H1 (cell line): ENCODE data around the gene STX4. TPM values are rescaled to one million over a fixed set of nuclear protein-coding genes. Genes with fewer than 3 reads are reported as not detected.

Experiments
- CHD2 ChIP-seq: IDR thresholded peaks from 2 replicates; pipeline ENCODE4 v1.6.1; 2012; ENCODE audit warnings: low read length, improper control_type of control experiment
- CREB1 ChIP-seq: IDR thresholded peaks from 2 replicates; pipeline ENCODE4 v1.6.1; 2012; ENCODE audit warnings: inconsistent platforms
- EP300 ChIP-seq, 2 experiments: IDR thresholded peaks; 1 replicate in 1 of 2; 2 replicates in 1 of 2; pipeline ENCODE4 v1.6.1; 2011 to 2012; ENCODE audit warnings: low read depth in 2 of 2, low read length in 2 of 2, mild to moderate bottlenecking in 2 of 2, borderline replicate concordance in 1 of 2, inconsistent platforms in 1 of 2, moderate library complexity in 1 of 2
- FOSL1 ChIP-seq: IDR thresholded peaks from 2 replicates; pipeline ENCODE4 v1.6.1; 2011; ENCODE audit warnings: mild to moderate bottlenecking, low read depth, low read length, moderate library complexity; ENCODE audit not compliant: insufficient read depth
- GTF2F1 ChIP-seq: IDR thresholded peaks from 2 replicates; pipeline ENCODE4 v1.6.1; 2012; ENCODE audit warnings: low read depth, low read length, improper control_type of control experiment, borderline replicate concordance
- ZNF274 ChIP-seq: IDR thresholded peaks from 2 replicates; pipeline ENCODE4 v1.7.0; 2012; ENCODE audit warnings: low read length, borderline replicate concordance; ENCODE audit errors: extremely low read depth
- polyA plus RNA-seq, 7 experiments: library from polyadenylated mRNA; depleted of rRNA in 3 of 7; stranded (reverse) in 5 of 7; unstranded in 2 of 7; fragments of >200 nt in 5 of 7; fragments of 200-250 nt in 2 of 7; gene quantifications; 1 replicate in 5 of 7; 2 replicates in 1 of 7; 4 replicates in 1 of 7; pipeline versions ENCODE4 v1.2.1 to v1.2.3, GENCODE V29; 2011 to 2013; ENCODE audit warnings: missing spikeins in 2 of 7, mixed read lengths in 2 of 7
- total RNA-seq: library from RNA; stranded (reverse); fragmentation: NEBNext Ultra II Directional; extraction: Animal tissue kit (Norgen Biotek cat#: 25700); gene quantifications from 2 replicates; pipeline ENCODE4 v1.2.1, GENCODE V29; 2021
- TF ChIP-seq, protein P1 (sequence below): fragments of 300-600 bp; sonication (generic); IDR thresholded peaks from 2 replicates; pipeline ENCODE4 v1.7.1; 2012; ENCODE audit warnings: low read length, moderate library complexity, mild to moderate bottlenecking, inconsistent platforms; ENCODE audit not compliant: insufficient replicate concordance
- TF ChIP-seq, protein P2 (sequence below): IDR thresholded peaks from 2 replicates; pipeline ENCODE4 v1.6.1; 2011; ENCODE audit warnings: low read depth, mild to moderate bottlenecking, low read length; ENCODE audit not compliant: insufficient read depth

The STX4 gene
- total and polyA plus RNA-seq, 2 of the 8 experiments (the other 6 are each of a cell fraction or from before 2014, with no cell fraction given) = 25.8 to 32.3 TPM

DNA sequence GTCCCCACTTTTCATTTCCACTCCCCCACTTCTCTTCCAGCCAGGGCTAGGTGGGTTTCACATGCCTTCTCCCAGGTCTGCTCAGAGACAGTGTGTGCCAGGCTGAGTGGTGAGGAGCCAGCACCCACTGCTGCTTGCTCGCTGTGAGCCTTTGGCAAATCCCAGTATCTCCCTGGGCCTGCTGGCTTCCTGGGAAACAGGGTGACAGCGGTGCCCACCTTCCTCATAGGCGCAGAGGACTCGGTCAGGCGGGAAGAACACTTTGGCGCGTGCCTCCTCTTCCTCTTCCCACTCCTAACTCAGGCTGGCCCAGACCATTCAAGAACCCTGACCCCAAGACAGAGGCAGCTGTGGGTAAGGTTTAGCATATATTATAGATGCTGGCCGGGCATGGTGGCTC, 55.8 kb downstream of the STX4 start (continued):
- TF ChIP-seq, protein P1, sequence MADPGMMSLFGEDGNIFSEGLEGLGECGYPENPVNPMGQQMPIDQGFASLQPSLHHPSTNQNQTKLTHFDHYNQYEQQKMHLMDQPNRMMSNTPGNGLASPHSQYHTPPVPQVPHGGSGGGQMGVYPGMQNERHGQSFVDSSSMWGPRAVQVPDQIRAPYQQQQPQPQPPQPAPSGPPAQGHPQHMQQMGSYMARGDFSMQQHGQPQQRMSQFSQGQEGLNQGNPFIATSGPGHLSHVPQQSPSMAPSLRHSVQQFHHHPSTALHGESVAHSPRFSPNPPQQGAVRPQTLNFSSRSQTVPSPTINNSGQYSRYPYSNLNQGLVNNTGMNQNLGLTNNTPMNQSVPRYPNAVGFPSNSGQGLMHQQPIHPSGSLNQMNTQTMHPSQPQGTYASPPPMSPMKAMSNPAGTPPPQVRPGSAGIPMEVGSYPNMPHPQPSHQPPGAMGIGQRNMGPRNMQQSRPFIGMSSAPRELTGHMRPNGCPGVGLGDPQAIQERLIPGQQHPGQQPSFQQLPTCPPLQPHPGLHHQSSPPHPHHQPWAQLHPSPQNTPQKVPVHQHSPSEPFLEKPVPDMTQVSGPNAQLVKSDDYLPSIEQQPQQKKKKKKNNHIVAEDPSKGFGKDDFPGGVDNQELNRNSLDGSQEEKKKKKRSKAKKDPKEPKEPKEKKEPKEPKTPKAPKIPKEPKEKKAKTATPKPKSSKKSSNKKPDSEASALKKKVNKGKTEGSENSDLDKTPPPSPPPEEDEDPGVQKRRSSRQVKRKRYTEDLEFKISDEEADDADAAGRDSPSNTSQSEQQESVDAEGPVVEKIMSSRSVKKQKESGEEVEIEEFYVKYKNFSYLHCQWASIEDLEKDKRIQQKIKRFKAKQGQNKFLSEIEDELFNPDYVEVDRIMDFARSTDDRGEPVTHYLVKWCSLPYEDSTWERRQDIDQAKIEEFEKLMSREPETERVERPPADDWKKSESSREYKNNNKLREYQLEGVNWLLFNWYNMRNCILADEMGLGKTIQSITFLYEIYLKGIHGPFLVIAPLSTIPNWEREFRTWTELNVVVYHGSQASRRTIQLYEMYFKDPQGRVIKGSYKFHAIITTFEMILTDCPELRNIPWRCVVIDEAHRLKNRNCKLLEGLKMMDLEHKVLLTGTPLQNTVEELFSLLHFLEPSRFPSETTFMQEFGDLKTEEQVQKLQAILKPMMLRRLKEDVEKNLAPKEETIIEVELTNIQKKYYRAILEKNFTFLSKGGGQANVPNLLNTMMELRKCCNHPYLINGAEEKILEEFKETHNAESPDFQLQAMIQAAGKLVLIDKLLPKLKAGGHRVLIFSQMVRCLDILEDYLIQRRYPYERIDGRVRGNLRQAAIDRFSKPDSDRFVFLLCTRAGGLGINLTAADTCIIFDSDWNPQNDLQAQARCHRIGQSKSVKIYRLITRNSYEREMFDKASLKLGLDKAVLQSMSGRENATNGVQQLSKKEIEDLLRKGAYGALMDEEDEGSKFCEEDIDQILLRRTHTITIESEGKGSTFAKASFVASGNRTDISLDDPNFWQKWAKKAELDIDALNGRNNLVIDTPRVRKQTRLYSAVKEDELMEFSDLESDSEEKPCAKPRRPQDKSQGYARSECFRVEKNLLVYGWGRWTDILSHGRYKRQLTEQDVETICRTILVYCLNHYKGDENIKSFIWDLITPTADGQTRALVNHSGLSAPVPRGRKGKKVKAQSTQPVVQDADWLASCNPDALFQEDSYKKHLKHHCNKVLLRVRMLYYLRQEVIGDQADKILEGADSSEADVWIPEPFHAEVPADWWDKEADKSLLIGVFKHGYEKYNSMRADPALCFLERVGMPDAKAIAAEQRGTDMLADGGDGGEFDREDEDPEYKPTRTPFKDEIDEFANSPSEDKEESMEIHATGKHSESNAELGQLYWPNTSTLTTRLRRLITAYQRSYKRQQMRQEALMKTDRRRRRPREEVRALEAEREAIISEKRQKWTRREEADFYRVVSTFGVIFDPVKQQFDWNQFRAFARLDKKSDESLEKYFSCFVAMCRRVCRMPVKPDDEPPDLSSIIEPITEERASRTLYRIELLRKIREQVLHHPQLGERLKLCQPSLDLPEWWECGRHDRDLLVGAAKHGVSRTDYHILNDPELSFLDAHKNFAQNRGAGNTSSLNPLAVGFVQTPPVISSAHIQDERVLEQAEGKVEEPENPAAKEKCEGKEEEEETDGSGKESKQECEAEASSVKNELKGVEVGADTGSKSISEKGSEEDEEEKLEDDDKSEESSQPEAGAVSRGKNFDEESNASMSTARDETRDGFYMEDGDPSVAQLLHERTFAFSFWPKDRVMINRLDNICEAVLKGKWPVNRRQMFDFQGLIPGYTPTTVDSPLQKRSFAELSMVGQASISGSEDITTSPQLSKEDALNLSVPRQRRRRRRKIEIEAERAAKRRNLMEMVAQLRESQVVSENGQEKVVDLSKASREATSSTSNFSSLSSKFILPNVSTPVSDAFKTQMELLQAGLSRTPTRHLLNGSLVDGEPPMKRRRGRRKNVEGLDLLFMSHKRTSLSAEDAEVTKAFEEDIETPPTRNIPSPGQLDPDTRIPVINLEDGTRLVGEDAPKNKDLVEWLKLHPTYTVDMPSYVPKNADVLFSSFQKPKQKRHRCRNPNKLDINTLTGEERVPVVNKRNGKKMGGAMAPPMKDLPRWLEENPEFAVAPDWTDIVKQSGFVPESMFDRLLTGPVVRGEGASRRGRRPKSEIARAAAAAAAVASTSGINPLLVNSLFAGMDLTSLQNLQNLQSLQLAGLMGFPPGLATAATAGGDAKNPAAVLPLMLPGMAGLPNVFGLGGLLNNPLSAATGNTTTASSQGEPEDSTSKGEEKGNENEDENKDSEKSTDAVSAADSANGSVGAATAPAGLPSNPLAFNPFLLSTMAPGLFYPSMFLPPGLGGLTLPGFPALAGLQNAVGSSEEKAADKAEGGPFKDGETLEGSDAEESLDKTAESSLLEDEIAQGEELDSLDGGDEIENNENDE = no peak
- TF ChIP-seq CHD2 (no peak), ZNF274 (no peak), EP300 (IDR thresholded peaks at IDR 0.05; ENCODE audit: borderline replicate concordance in 1 of 2, low read depth in 2 of 2, low read length in 2 of 2) (no peak), GTF2F1 (no peak), FOSL1 (no peak), CREB1 (no peak)
- TF ChIP-seq, protein P2, sequence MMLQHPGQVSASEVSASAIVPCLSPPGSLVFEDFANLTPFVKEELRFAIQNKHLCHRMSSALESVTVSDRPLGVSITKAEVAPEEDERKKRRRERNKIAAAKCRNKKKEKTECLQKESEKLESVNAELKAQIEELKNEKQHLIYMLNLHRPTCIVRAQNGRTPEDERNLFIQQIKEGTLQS = no peak
